GM23338 (cell line): ENCODE data around the gene FRS2. TPM values are rescaled to one million over a fixed set of nuclear protein-coding genes. Genes with fewer than 3 reads are reported as not detected.

Experiments
- ATAC-seq: fragments of 200-7000 bp; cut with Tn5 transposase; 3 replicates; pipeline ENCODE4 v1.9.1; 2020
- DNase-seq: peaks from one replicate; pipeline ENCODE4 v3.0.0-alpha.2; 2015; ENCODE audit warnings: low spot score
- H2AFZ ChIP-seq: fragments of 200-600 bp; sonication (generic); 2 replicates; pipeline ENCODE4 v1.8.0; 2016; ENCODE audit warnings: antibody characterized with exemption, mild to moderate bottlenecking, moderate library complexity
- H3F3A ChIP-seq: fragments of 200-600 bp; sonication (generic); replicated peaks from 2 replicates; pipeline ENCODE4 v1.8.0; 2017; ENCODE audit warnings: antibody characterized with exemption, mixed run types, low read depth
- H3K27ac ChIP-seq: fragments of 200-600 bp; sonication (generic); 2 replicates; pipeline ENCODE4 v1.6.1; 2016; ENCODE audit warnings: low read depth
- H3K27me3 ChIP-seq: fragments of 200-600 bp; sonication (generic); 2 replicates; pipeline ENCODE4 v1.8.0; 2016; ENCODE audit warnings: mild to moderate bottlenecking, mixed run types, moderate library complexity; ENCODE audit not compliant: insufficient read depth
- H3K36me3 ChIP-seq: fragments of 200-600 bp; sonication (generic); 2 replicates; pipeline ENCODE4 v1.8.0; 2016; ENCODE audit warnings: mild to moderate bottlenecking; ENCODE audit not compliant: insufficient read depth
- H3K4me1 ChIP-seq: fragments of 200-600 bp; sonication (generic); 2 replicates; pipeline ENCODE4 v1.8.0; 2016; ENCODE audit warnings: mild to moderate bottlenecking, moderate library complexity; ENCODE audit not compliant: insufficient read depth
- H3K4me2 ChIP-seq: fragments of 200-600 bp; sonication (generic); 2 replicates; pipeline ENCODE4 v1.7.1; 2017; ENCODE audit warnings: mixed run types
- H3K4me3 ChIP-seq: fragments of 200-600 bp; sonication (generic); 2 replicates; pipeline ENCODE4 v1.6.1; 2016; ENCODE audit warnings: mixed run types
- H3K79me2 ChIP-seq: fragments of 200-600 bp; sonication (generic); replicated peaks from 2 replicates; pipeline ENCODE4 v1.8.0; 2017; ENCODE audit warnings: mild to moderate bottlenecking; ENCODE audit not compliant: insufficient read depth
- H3K9me2 ChIP-seq: fragments of 200-600 bp; sonication (generic); 2 replicates; pipeline ENCODE4 v1.8.0; 2017; ENCODE audit not compliant: insufficient read depth
- H4K20me1 ChIP-seq: fragments of 200-600 bp; sonication (generic); replicated peaks from 2 replicates; pipeline ENCODE4 v1.8.0; 2017; ENCODE audit warnings: mild to moderate bottlenecking; ENCODE audit not compliant: insufficient read depth
- H3K27ac Mint-ChIP-seq: 2 replicates; pipeline ENCODE4 v1.8.0; 2020; ENCODE audit warnings: inconsistent platforms, mild to moderate bottlenecking, moderate library complexity, mixed read lengths
- H3K27me3 Mint-ChIP-seq: 3 replicates; pipeline ENCODE4 v1.8.0; 2022; ENCODE audit warnings: low read depth, mild to moderate bottlenecking, moderate library complexity, mixed read lengths, inconsistent platforms; ENCODE audit not compliant: insufficient read depth, poor library complexity
- H3K36me3 Mint-ChIP-seq: 3 replicates; pipeline ENCODE4 v1.8.0; 2021; ENCODE audit warnings: low read depth, mild to moderate bottlenecking, inconsistent platforms, moderate library complexity, mixed read lengths
- H3K4me1 Mint-ChIP-seq: 3 replicates; pipeline ENCODE4 v1.8.0; 2020; ENCODE audit warnings: mild to moderate bottlenecking, inconsistent platforms, mixed read lengths
- H3K4me3 Mint-ChIP-seq: 3 replicates; pipeline ENCODE4 v1.8.0; 2021; ENCODE audit warnings: moderate library complexity, mild to moderate bottlenecking, inconsistent platforms, mixed read lengths
- H3K9me3 Mint-ChIP-seq: 3 replicates; pipeline ENCODE4 v1.8.0; 2020; ENCODE audit warnings: moderate library complexity, mild to moderate bottlenecking, inconsistent platforms, mixed read lengths
- ETS1 ChIP-seq: IDR thresholded peaks from 2 replicates; pipeline ENCODE4 v1.6.1; 2016; ENCODE audit warnings: antibody characterized with exemption
- EZH2 ChIP-seq: fragments of 200-600 bp; sonication (generic); IDR thresholded peaks from one replicate; pipeline ENCODE4 v1.8.0; 2017; ENCODE audit warnings: antibody characterized with exemption, mild to moderate bottlenecking, low read depth; ENCODE audit not compliant: unreplicated experiment
- EZH2phosphoT487 ChIP-seq: fragments of 200-600 bp; sonication (generic); IDR thresholded peaks from one replicate; pipeline ENCODE4 v1.8.1; 2018; ENCODE audit warnings: antibody characterized with exemption; ENCODE audit not compliant: unreplicated experiment
- JUNB ChIP-seq: IDR thresholded peaks from one replicate; pipeline ENCODE4 v1.6.1; 2016; ENCODE audit warnings: antibody characterized with exemption; ENCODE audit not compliant: unreplicated experiment
- POLR2AphosphoS5 ChIP-seq: IDR thresholded peaks from 2 replicates; pipeline ENCODE4 v1.6.1; 2016; ENCODE audit warnings: antibody characterized with exemption, low read depth
- REST ChIP-seq: IDR thresholded peaks from one replicate; pipeline ENCODE4 v1.6.1; 2018; ENCODE audit warnings: antibody characterized with exemption; ENCODE audit not compliant: unreplicated experiment
- STAT1 ChIP-seq: IDR thresholded peaks from one replicate; pipeline ENCODE4 v1.6.1; 2016; ENCODE audit warnings: antibody characterized with exemption; ENCODE audit not compliant: unreplicated experiment
- ZNF114 ChIP-seq: fragments of 250-450 bp; sonication (Bioruptor Pico); IDR thresholded peaks from 2 replicates; pipeline ENCODE4 v1.5.0; 2020; ENCODE audit warnings: mild to moderate bottlenecking, moderate library complexity
- ZNF331 ChIP-seq: fragments of 250-450 bp; sonication (Bioruptor Pico); IDR thresholded peaks from 2 replicates; pipeline ENCODE4 v1.5.0; 2020; ENCODE audit warnings: low read depth, mild to moderate bottlenecking, moderate library complexity
- ZNF462 ChIP-seq: fragments of 250-450 bp; sonication (Bioruptor Pico); IDR thresholded peaks from 2 replicates; pipeline ENCODE4 v1.5.0; 2020; ENCODE audit warnings: mild to moderate bottlenecking, moderate library complexity
- polyA plus RNA-seq: library from polyadenylated mRNA; unstranded; fragments of >200 nt; fragmentation: Nextera tagmentation; extraction: Ambion mirVana; gene quantifications from 2 replicates; pipeline ENCODE4 v1.2.1, GENCODE V29; 2016
- total RNA-seq: library from RNA; depleted of rRNA; stranded (reverse); fragments of >200 nt; shearing (Covaris generic); gene quantifications from 2 replicates; pipeline ENCODE4 v1.2.3, GENCODE V29; 2014

FRS2 gene
- total and polyA plus RNA-seq, 2 experiments from 2014 or later = 34.3 to 45.0 TPM

GRCh38 chr12:69515394-69515930, 45.3 kb downstream of the FRS2 start:
- H4K20me1 ChIP-seq = peaks cover 16% of the 10 kb centered on the region
- H2AFZ ChIP-seq = no peak overlapping the region
- Mint-ChIP-seq H3K36me3 (peaks cover 3% of the 10 kb centered on the region; the same call in 1 of the 3 replicates), H3K9me3 (peaks cover 2% of the 10 kb centered on the region; the same call in 1 of the 3 replicates), H3K27me3 (no peaks in the 10 kb centered on the region), H3K27ac (peak overlapping the region; percentile 70), H3K4me3 (no peak overlapping the region), H3K4me1 (peaks cover 50% of the 10 kb centered on the region)
- peak overlapping the region; percentile 7; the same call in 1 of the 2 replicates for H3K4me2 ChIP-seq
- no peak overlapping the region for H3K27ac ChIP-seq
- peak; percentile 75 for ATAC-seq
- no peak for DNase-seq
- H3K4me1 ChIP-seq = peaks cover 43% of the 10 kb centered on the region
- no peaks in the 10 kb centered on the region for H3K36me3 ChIP-seq
- peaks cover 100% of the 10 kb centered on the region for H3K79me2 ChIP-seq
- no peaks in the 10 kb centered on the region for H3F3A ChIP-seq
- H3K4me3 ChIP-seq = no peak overlapping the region
- H3K27me3 ChIP-seq = no peaks in the 10 kb centered on the region
- no peaks in the 10 kb centered on the region for H3K9me2 ChIP-seq
- TF ChIP-seq EZH2 (no peak), POLR2AphosphoS5 (no peak)

- Histone ChIP-seq H3K36me3 (no peaks in the 10 kb centered on the region), H3K4me1 (peaks cover 28% of the 10 kb centered on the region), H3K4me3 (no peak overlapping the region), H3K4me2 (no peak overlapping the region), H4K20me1 (peaks cover 9% of the 10 kb centered on the region), H3K27ac (no peak overlapping the region), H3K79me2 (peaks cover 100% of the 10 kb centered on the region), H3K27me3 (no peaks in the 10 kb centered on the region), H2AFZ (no peak overlapping the region), H3K9me2 (no peaks in the 10 kb centered on the region), H3F3A (no peaks in the 10 kb centered on the region)
- Mint-ChIP-seq H3K27me3 (peaks cover 3% of the 10 kb centered on the region), H3K36me3 (peaks cover 9% of the 10 kb centered on the region; the same call in 2 of the 3 replicates), H3K4me3 (no peak overlapping the region), H3K27ac (no peak overlapping the region), H3K4me1 (peaks cover 40% of the 10 kb centered on the region), H3K9me3 (peaks cover 7% of the 10 kb centered on the region; the same call in 2 of the 3 replicates)
- ATAC-seq = no peak
- TF ChIP-seq JUNB (no peak), ZNF331 (CRISPR knock-in tag) (no peak), REST (no peak), EZH2phosphoT487 (no peak), ZNF462 (CRISPR knock-in tag) (no peak), STAT1 (no peak), ETS1 (no peak), ZNF114 (CRISPR knock-in tag) (no peak)
- DNase-seq = no peak
These were observed 46.8 kb downstream of the FRS2 start for GRCh38 chr12:69516950-69517349.
